ENCODE measurements around the gene NUP93.
A peak's percentile ranks its signal among the peaks of the same experiment; 100 is the strongest.

Gene NUP93

DNA sequence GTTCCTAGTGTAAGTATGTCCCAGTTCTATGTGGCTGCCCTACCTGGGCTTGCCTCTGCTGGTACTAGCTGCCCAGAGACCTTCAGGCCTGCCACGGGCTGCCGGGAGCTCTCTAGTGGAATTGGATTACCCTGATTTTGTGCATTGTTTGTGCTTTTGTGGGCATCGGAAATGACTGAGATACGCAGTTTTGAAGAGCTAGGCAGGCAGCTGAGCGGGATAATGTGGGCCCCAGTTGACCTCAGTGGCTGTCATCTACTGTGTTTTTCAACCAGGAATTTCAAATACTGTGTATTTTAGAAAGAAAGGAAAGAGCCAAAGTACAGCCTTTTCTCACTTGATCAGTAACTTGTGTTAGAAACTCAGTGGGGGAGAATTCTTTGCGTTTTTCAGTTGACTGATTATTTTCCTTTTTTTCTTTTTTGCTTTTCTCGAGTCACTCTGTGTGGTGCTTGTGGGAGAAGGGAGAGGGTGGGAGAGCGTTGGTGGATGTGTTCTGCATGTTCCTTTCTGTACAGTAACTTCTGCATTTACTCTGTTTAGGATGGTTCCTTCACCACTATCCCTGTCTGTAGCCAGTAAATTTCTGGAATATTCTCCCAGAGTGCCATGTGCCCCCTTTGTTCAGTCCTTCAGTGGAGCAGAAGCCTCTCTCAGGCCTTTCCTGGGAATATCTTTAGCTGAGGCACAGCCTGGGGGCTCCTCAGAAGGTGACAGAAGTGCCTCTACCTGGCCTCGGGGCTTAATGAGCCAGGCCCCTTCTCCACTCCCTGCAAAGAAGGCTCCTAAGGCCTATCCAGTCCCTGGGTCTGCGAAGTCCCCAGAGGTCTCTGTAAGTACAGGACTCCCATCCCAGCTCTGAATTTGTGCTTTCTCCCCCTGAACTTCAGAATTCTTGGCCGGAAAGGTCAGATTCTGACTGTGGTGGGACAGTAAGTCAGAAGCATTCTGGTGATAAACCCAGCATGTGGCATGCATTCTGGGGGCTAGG lies 120.1 kb downstream of the NUP93 start:
- H3K4me3 ChIP-seq (ENCODE audit: low read depth, low read length): no peak overlapping the region
- TF ChIP-seq, protein P1, sequence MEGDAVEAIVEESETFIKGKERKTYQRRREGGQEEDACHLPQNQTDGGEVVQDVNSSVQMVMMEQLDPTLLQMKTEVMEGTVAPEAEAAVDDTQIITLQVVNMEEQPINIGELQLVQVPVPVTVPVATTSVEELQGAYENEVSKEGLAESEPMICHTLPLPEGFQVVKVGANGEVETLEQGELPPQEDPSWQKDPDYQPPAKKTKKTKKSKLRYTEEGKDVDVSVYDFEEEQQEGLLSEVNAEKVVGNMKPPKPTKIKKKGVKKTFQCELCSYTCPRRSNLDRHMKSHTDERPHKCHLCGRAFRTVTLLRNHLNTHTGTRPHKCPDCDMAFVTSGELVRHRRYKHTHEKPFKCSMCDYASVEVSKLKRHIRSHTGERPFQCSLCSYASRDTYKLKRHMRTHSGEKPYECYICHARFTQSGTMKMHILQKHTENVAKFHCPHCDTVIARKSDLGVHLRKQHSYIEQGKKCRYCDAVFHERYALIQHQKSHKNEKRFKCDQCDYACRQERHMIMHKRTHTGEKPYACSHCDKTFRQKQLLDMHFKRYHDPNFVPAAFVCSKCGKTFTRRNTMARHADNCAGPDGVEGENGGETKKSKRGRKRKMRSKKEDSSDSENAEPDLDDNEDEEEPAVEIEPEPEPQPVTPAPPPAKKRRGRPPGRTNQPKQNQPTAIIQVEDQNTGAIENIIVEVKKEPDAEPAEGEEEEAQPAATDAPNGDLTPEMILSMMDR (IDR thresholded peaks at IDR 0.05; ENCODE audit: low read depth, low read length): no peak

- H3K4me3 ChIP-seq (ENCODE audit: low read depth, low read length): no peak overlapping the region
- TF ChIP-seq, protein P1 (IDR thresholded peaks at IDR 0.05; ENCODE audit: low read depth, low read length): peak; percentile 43
Measured at GRCh38 chr16:56851671-56852400, 121.9 kb downstream of the NUP93 start.

GRCh38 chr16:56852401-56852730 lies 122.4 kb downstream of the NUP93 start:
- TF ChIP-seq, protein P1 (IDR thresholded peaks at IDR 0.05; ENCODE audit: low read depth, low read length): no peak
- H3K4me3 ChIP-seq (ENCODE audit: low read depth, low read length): no peak overlapping the region

DNA sequence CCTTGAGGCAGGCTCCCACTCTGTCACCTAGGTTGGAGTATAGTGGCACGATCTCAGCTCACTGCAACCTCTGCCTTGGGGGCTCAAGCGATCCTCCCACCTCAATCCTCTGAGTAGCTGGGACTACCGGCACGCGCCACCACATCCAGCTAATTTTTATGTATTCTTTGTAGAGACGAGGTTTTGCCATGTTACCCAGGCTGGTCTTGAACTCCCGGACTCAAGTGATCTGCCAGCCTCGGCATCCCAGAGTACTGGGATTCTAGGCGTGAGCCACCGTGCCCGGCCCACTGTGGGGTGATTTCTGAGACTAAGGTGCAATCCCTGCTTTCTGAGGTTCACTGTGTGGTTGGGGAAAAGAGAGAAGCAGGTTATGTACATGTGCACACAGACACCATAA lies 123.0 kb downstream of the NUP93 start:
- TF ChIP-seq, protein P1 (IDR thresholded peaks at IDR 0.05; ENCODE audit: low read depth, low read length): no peak
- H3K4me3 ChIP-seq (ENCODE audit: low read depth, low read length): no peak overlapping the region

GRCh38 chr16:56855201-56855600 lies 125.3 kb downstream of the NUP93 start:
- TF ChIP-seq, protein P1 (IDR thresholded peaks at IDR 0.05; ENCODE audit: low read depth, low read length): no peak
- no peak overlapping the region for H3K4me3 ChIP-seq (ENCODE audit: low read depth, low read length)

GRCh38 chr16:56855946-56856345 lies 126.0 kb downstream of the NUP93 start:
- TF ChIP-seq, protein P1 (IDR thresholded peaks at IDR 0.05; ENCODE audit: low read depth, low read length): no peak
- no peak overlapping the region for H3K4me3 ChIP-seq (ENCODE audit: low read depth, low read length)

Data from WI38 (cell line).